Hepatocyte (in vitro differentiated cells): ENCODE data around the gene CMTM6. TPM values are rescaled to one million over a fixed set of nuclear protein-coding genes. Genes with fewer than 3 reads are reported as not detected.

Source experiments
- DNase-seq: peaks from one replicate; pipeline ENCODE4 v3.0.0-alpha.2; 2016; ENCODE audit warnings: low spot score
- H2AFZ ChIP-seq: fragments of 200-600 bp; sonication (generic); 2 replicates; pipeline ENCODE4 v1.6.0; 2016; ENCODE audit warnings: antibody characterized with exemption, mild to moderate bottlenecking
- H3K27ac ChIP-seq: fragments of 200-600 bp; sonication (generic); 2 replicates; pipeline ENCODE4 v1.5.1; 2016; ENCODE audit warnings: mild to moderate bottlenecking
- H3K27me3 ChIP-seq: fragments of 200-600 bp; sonication (generic); 2 replicates; pipeline ENCODE4 v1.6.1; 2016
- H3K36me3 ChIP-seq: fragments of 200-600 bp; sonication (generic); replicated peaks from 2 replicates; pipeline ENCODE4 v1.5.1; 2016; ENCODE audit warnings: low read depth; ENCODE audit not compliant: insufficient read depth
- H3K4me1 ChIP-seq: fragments of 200-600 bp; sonication (generic); 2 replicates; pipeline ENCODE4 v1.5.1; 2016; ENCODE audit warnings: mild to moderate bottlenecking, moderate library complexity; ENCODE audit not compliant: insufficient read depth
- H3K4me2 ChIP-seq: fragments of 200-600 bp; sonication (generic); 2 replicates; pipeline ENCODE4 v1.6.0; 2016
- H3K4me3 ChIP-seq: fragments of 200-600 bp; sonication (generic); 2 replicates; pipeline ENCODE4 v1.5.1; 2016; ENCODE audit warnings: mild to moderate bottlenecking
- H3K79me2 ChIP-seq: fragments of 200-600 bp; sonication (generic); 2 replicates; pipeline ENCODE4 v1.6.0; 2017; ENCODE audit warnings: mild to moderate bottlenecking
- H3K9me2 ChIP-seq: fragments of 200-600 bp; sonication (generic); replicated peaks from 2 replicates; pipeline ENCODE4 v1.6.0; 2017; ENCODE audit warnings: mild to moderate bottlenecking; ENCODE audit not compliant: insufficient read depth
- H3K9me3 ChIP-seq: fragments of 200-600 bp; sonication (generic); 2 replicates; pipeline ENCODE4 v1.5.1; 2016; ENCODE audit warnings: low read depth, mild to moderate bottlenecking
- H4K20me1 ChIP-seq: fragments of 200-600 bp; sonication (generic); 2 replicates; pipeline ENCODE4 v1.6.0; 2016; ENCODE audit warnings: mild to moderate bottlenecking; ENCODE audit not compliant: insufficient read depth, poor library complexity, severe bottlenecking
- EZH2 ChIP-seq: fragments of 200-600 bp; sonication (generic); IDR thresholded peaks from 2 replicates; pipeline ENCODE4 v1.6.1; 2016; ENCODE audit warnings: antibody characterized with exemption, mild to moderate bottlenecking, borderline replicate concordance
- EZH2phosphoT487 ChIP-seq: fragments of 200-600 bp; sonication (generic); IDR thresholded peaks from one replicate; pipeline ENCODE4 v1.6.1; 2018; ENCODE audit warnings: antibody characterized with exemption, mild to moderate bottlenecking, low read depth, moderate library complexity; ENCODE audit not compliant: unreplicated experiment, severe bottlenecking
- WGBS: methylation state at CpG from one replicate; pipeline ENCODE4 v1.1.6; 2016; ENCODE audit warnings: low lambda C conversion rate; ENCODE audit errors: missing lambda C conversion rate; 5-methylcytosine and 5-hydroxymethylcytosine counted together
- polyA plus RNA-seq: library from polyadenylated mRNA; unstranded; fragments of >200 nt; fragmentation: Nextera tagmentation; extraction: Ambion mirVana; gene quantifications from 2 replicates; pipeline ENCODE4 v1.2.1, GENCODE V29; 2016
- total RNA-seq: library from RNA; depleted of rRNA; stranded (reverse); fragments of >200 nt; gene quantifications from 2 replicates; pipeline ENCODE4 v1.2.3, GENCODE V29; 2014
- TF ChIP-seq, protein P1 (sequence below): fragments of 200-600 bp; sonication (generic); IDR thresholded peaks from 2 replicates; pipeline ENCODE4 v1.5.1; 2016; ENCODE audit warnings: antibody characterized with exemption, mild to moderate bottlenecking; ENCODE audit not compliant: poor library complexity

The CMTM6 gene
- total and polyA plus RNA-seq, 2 experiments from 2014 or later, result 82.7 to 133 TPM

DNA sequence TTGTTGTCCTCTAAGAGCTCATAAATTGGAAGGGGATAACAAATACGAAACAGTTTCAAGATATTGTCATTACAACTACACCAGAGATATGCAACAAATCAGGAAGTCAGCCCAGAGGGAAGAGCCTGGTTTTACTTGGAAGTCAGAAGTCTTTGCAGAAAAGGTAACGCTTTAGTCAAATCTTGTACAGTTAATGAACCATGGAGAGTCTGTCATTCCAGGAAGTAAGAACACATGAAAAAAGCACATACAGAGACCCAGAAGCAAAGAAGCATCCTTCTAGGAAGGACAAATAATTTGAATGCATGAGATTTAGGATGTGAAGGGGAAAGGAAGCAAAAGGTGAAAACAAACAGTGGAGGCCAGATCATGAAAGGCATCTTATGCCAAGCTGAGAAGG is 48.4 kb upstream of the CMTM6 start:
- H3K9me3 ChIP-seq, result no peaks in the 10 kb centered on the region
- 92% methylated on average over 2 of the region's 2 CpGs for WGBS
- H3K36me3 ChIP-seq, result no peaks in the 10 kb centered on the region
- no peak overlapping the region for H3K4me2 ChIP-seq
- H4K20me1 ChIP-seq, result peaks cover 26% of the 10 kb centered on the region
- H3K4me3 ChIP-seq, result no peak overlapping the region
- no peak overlapping the region for H2AFZ ChIP-seq
- no peak for TF ChIP-seq EZH2
- TF ChIP-seq, protein P1, sequence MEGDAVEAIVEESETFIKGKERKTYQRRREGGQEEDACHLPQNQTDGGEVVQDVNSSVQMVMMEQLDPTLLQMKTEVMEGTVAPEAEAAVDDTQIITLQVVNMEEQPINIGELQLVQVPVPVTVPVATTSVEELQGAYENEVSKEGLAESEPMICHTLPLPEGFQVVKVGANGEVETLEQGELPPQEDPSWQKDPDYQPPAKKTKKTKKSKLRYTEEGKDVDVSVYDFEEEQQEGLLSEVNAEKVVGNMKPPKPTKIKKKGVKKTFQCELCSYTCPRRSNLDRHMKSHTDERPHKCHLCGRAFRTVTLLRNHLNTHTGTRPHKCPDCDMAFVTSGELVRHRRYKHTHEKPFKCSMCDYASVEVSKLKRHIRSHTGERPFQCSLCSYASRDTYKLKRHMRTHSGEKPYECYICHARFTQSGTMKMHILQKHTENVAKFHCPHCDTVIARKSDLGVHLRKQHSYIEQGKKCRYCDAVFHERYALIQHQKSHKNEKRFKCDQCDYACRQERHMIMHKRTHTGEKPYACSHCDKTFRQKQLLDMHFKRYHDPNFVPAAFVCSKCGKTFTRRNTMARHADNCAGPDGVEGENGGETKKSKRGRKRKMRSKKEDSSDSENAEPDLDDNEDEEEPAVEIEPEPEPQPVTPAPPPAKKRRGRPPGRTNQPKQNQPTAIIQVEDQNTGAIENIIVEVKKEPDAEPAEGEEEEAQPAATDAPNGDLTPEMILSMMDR, result no peak
- no peak for TF ChIP-seq EZH2phosphoT487
- no peak for DNase-seq
- H3K4me1 ChIP-seq, result no peaks in the 10 kb centered on the region
- no peaks in the 10 kb centered on the region for H3K9me2 ChIP-seq
- H3K27ac ChIP-seq, result no peak overlapping the region
- peaks cover 99% of the 10 kb centered on the region for H3K79me2 ChIP-seq
- H3K27me3 ChIP-seq, result no peaks in the 10 kb centered on the region

DNA sequence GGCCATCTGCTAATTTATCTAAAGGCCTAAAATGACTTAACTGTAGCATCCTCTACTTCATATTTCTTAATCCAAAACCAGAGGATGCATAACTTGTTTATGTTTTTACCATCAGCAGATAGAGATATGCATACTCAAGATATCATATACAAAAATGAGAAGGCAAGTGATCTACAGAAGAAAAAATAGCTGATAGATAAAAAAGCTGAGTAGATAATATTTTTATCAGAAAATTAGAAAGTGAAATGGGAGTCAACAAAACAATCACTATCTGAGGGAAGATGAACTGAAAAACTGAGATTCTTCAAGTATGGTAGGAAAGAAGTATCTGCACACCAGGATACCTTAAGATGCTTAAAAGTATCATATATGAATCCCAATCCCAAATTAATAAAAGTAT is 42.7 kb upstream of the CMTM6 start:
- Histone ChIP-seq H3K27me3 (no peaks in the 10 kb centered on the region), H3K9me2 (no peaks in the 10 kb centered on the region), H3K36me3 (no peaks in the 10 kb centered on the region), H2AFZ (no peak overlapping the region), H3K79me2 (peaks cover 71% of the 10 kb centered on the region), H3K27ac (no peak overlapping the region), H3K4me1 (no peaks in the 10 kb centered on the region), H3K9me3 (no peaks in the 10 kb centered on the region), H3K4me3 (no peak overlapping the region), H4K20me1 (peaks cover under 1% of the 10 kb centered on the region), H3K4me2 (no peak overlapping the region)
- DNase-seq, result no peak
- TF ChIP-seq, protein P1, result no peak
- no peak for TF ChIP-seq EZH2phosphoT487
- no peak for TF ChIP-seq EZH2

DNA sequence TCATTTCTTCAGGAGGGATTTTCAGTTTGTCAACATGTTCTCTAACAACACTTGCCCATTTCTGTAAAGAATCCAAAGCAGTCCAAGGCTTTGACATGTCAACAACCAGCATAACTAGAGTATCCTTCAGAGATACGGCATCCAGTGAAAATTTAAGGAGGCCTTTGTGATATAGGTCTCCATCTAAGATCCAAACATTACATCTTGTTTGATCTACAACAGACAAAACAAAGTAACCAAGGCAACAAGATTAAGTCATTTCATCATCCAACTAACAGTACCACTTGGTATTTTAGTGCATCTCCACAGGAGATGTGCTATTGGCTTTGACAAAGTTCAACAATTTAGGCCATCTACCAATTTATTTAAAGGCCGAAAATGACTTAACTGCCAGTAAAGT is 42.2 kb upstream of the CMTM6 start:
- no peak for DNase-seq
- H3K9me2 ChIP-seq, result no peaks in the 10 kb centered on the region
- TF ChIP-seq EZH2 (no peak), EZH2phosphoT487 (no peak)
- TF ChIP-seq, protein P1, result no peak
- WGBS, result 91% methylated on average over 2 of the region's 2 CpGs
- no peaks in the 10 kb centered on the region for H3K36me3 ChIP-seq
- H3K9me3 ChIP-seq, result no peaks in the 10 kb centered on the region
- no peak overlapping the region for H3K4me2 ChIP-seq
- H2AFZ ChIP-seq, result no peak overlapping the region
- no peak overlapping the region for H3K27ac ChIP-seq
- H4K20me1 ChIP-seq, result no peaks in the 10 kb centered on the region
- no peaks in the 10 kb centered on the region for H3K27me3 ChIP-seq
- no peaks in the 10 kb centered on the region for H3K4me1 ChIP-seq
- no peak overlapping the region for H3K4me3 ChIP-seq
- H3K79me2 ChIP-seq, result peaks cover 67% of the 10 kb centered on the region

DNA sequence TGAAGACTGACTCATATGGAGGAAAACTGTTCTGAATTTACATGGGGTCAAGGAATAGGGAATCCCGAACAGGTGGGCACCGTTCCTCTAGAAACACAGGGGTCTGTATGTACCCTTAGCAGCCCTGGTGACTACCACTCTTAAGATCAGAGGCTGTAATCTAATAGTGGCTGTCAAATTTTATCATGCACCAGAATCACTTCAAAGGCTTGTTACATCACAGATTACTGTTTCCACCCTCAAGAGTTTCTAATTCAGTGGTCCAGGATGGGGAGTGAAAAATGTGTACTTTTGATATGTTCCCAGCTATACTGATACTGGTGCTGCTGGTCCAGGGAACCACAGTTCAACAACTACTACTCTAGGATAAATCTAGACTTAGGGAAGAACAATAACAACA is 40.2 kb upstream of the CMTM6 start:
- Histone ChIP-seq H3K4me2 (no peak overlapping the region), H2AFZ (no peak overlapping the region), H3K9me3 (no peaks in the 10 kb centered on the region), H3K27ac (no peak overlapping the region), H3K79me2 (peaks cover 46% of the 10 kb centered on the region), H3K4me1 (no peaks in the 10 kb centered on the region), H3K36me3 (no peaks in the 10 kb centered on the region), H3K9me2 (no peaks in the 10 kb centered on the region), H3K4me3 (no peak overlapping the region), H4K20me1 (no peaks in the 10 kb centered on the region), H3K27me3 (no peaks in the 10 kb centered on the region)
- TF ChIP-seq EZH2phosphoT487 (no peak), EZH2 (no peak)
- TF ChIP-seq, protein P1, result no peak
- 93% methylated on average over 2 of the region's 2 CpGs for WGBS
- no peak for DNase-seq
